Calu3 (cell line): ENCODE results near the gene STIM2. TPM values are rescaled to one million over a fixed set of nuclear protein-coding genes. Genes with fewer than 3 reads are reported as not detected.
"Not testable (repeated sequence)": the region's sequence is repeated elsewhere in the genome, so short reads cannot be mapped to it uniquely, and the experiment has no call there.

ENCODE experiments used
- BruUV-seq: library from RNA; stranded (reverse); fragments of 400-500 nt; replicated peaks from 2 replicates; lab custom pipeline; 2021; lab: Mats Ljungman, UMichigan
- CTCF ChIA-PET: fragments of 300-600 bp; sonication (Branson Sonifier 250); formaldehyde crosslinking; loops from one replicate; lab custom pipeline; 2022; ENCODE audit warnings: antibody characterized with exemption; lab: Charles Lee
- DNase-seq: peaks from one replicate; pipeline ENCODE4 v3.0.0; 2022
- H3K27ac Mint-ChIP-seq: one replicate; pipeline ENCODE4 v1.8.0; 2022; ENCODE audit warnings: mixed read lengths; ENCODE audit not compliant: unreplicated experiment
- H3K27me3 Mint-ChIP-seq: one replicate; pipeline ENCODE4 v1.8.0; 2022; ENCODE audit warnings: mixed read lengths; ENCODE audit not compliant: unreplicated experiment
- H3K36me3 Mint-ChIP-seq: one replicate; pipeline ENCODE4 v1.8.0; 2022; ENCODE audit warnings: mild to moderate bottlenecking, moderate library complexity, mixed read lengths; ENCODE audit not compliant: insufficient read depth, unreplicated experiment
- H3K4me1 Mint-ChIP-seq: one replicate; pipeline ENCODE4 v1.8.0; 2022; ENCODE audit warnings: mild to moderate bottlenecking, low read depth, mixed read lengths; ENCODE audit not compliant: unreplicated experiment
- H3K4me3 Mint-ChIP-seq: one replicate; pipeline ENCODE4 v1.8.0; 2022; ENCODE audit warnings: mild to moderate bottlenecking, low read depth, moderate library complexity, mixed read lengths; ENCODE audit not compliant: unreplicated experiment
- H3K9me3 Mint-ChIP-seq: one replicate; pipeline ENCODE4 v1.8.0; 2022; ENCODE audit warnings: low read depth, mixed read lengths; ENCODE audit not compliant: unreplicated experiment
- intact Hi-C: fragments of 100-400 bp; cut with micrococcal nuclease; formaldehyde crosslinking; loops from one replicate; pipeline ENCODE4 v1.10.0; 2022; ENCODE audit not compliant: unreplicated experiment
- total RNA-seq: library from RNA; stranded (reverse); gene quantifications from 2 replicates; pipeline ENCODE4 v1.2.3, GENCODE V29; 2022
- TF ChIP-seq, protein P1 (sequence below): fragments of 200-600 bp; IDR thresholded peaks from one replicate; pipeline ENCODE4 v1.8.0; 2022; ENCODE audit warnings: antibody characterized with exemption; ENCODE audit not compliant: unreplicated experiment

Gene STIM2
- total RNA-seq, 1 experiment from 2014 or later = 24.2 TPM

DNA sequence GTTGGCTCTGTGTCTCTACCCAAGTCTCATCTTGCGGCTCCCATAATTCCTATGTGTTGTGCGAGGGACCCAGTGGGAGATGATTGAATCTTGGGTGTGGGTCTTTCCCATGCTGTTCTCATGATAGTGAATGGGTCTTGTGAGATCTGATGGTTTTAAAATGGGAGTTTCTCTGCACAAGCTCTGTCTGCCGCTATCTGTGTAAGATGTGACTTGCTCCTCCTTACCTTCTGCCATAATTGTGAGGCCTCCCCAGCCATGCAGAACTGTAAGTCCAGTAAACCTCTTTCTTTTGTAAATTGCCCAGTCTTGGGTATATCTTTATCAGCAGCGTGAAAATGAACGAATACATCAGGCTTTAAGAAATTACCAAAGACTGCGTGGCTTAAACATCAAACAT is 31.2 kb downstream of the STIM2 start:
- CTCF ChIA-PET = no interaction called here
- TF ChIP-seq, protein P1, sequence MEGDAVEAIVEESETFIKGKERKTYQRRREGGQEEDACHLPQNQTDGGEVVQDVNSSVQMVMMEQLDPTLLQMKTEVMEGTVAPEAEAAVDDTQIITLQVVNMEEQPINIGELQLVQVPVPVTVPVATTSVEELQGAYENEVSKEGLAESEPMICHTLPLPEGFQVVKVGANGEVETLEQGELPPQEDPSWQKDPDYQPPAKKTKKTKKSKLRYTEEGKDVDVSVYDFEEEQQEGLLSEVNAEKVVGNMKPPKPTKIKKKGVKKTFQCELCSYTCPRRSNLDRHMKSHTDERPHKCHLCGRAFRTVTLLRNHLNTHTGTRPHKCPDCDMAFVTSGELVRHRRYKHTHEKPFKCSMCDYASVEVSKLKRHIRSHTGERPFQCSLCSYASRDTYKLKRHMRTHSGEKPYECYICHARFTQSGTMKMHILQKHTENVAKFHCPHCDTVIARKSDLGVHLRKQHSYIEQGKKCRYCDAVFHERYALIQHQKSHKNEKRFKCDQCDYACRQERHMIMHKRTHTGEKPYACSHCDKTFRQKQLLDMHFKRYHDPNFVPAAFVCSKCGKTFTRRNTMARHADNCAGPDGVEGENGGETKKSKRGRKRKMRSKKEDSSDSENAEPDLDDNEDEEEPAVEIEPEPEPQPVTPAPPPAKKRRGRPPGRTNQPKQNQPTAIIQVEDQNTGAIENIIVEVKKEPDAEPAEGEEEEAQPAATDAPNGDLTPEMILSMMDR = no peak
- no peaks in the 10 kb centered on the region for H3K27me3 Mint-ChIP-seq
- intact Hi-C loops = no loop called here
- DNase-seq = no peak
- H3K36me3 Mint-ChIP-seq = no peaks in the 10 kb centered on the region
- H3K4me1 Mint-ChIP-seq = no peaks in the 10 kb centered on the region
- H3K27ac Mint-ChIP-seq = no peak overlapping the region
- H3K9me3 Mint-ChIP-seq = no peaks in the 10 kb centered on the region
- no TSS peak for BruUV-seq
- H3K4me3 Mint-ChIP-seq = no peak overlapping the region

DNA sequence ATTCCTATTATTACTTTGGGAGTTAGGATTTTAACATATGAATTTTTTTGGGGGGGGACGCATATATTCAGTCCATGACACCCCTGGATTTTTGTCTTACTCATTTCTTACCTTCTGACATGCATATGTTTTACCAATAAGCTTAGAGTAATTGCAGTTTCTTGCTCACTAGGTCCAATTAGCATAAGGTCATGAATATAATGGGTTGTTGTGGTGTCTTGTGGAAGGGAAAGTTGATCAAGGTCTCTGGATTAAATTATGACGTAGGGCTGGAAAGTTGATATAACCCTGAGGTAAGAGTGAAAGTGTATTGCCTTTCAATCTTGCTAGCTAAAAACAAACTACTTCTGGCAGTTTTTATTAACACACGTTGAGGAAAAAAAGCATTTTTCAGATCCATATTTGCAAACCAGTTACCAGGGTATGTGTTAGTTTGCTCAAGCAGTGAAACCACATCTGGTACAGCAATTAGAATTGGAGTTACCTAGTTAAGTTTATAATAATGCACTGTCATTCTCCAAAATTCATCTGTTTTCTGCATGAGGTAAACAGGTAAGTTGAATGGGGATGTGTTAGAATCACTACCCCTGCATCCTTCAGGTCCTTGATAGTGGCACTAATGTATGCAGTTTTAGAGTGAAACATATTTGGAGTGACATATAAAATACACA is 32.0 kb downstream of the STIM2 start:
- Mint-ChIP-seq H3K4me1 (no peaks in the 10 kb centered on the region), H3K9me3 (no peaks in the 10 kb centered on the region), H3K36me3 (no peaks in the 10 kb centered on the region), H3K4me3 (no peak overlapping the region), H3K27ac (no peak overlapping the region), H3K27me3 (no peaks in the 10 kb centered on the region)
- BruUV-seq = no TSS peak
- DNase-seq = no peak
- TF ChIP-seq, protein P1 = no peak
- intact Hi-C loops = no loop called here
- CTCF ChIA-PET = no interaction called here

DNA sequence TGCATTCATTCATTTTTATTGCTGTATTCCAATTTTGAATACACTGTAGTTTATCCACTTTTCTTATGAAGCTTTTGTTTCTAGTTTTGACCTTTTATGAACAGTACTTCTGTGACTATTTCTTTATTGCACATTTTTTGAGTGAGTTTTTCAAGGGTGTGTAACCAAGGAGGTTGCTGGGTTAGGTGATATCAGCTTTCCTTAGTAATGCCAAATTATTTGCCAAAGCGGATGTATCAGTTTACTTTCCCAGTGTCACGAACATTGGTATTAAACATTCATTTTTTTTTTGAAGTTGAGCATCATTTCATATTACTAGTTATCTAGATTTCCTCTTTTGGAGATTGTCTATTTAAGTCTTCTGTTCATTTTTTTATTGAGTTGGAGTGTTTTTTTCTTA is 32.9 kb downstream of the STIM2 start:
- no peak overlapping the region for H3K27ac Mint-ChIP-seq
- no peaks in the 10 kb centered on the region for H3K9me3 Mint-ChIP-seq
- BruUV-seq = no TSS peak
- CTCF ChIA-PET = no interaction called here
- H3K36me3 Mint-ChIP-seq = no peaks in the 10 kb centered on the region
- TF ChIP-seq, protein P1 = no peak
- H3K27me3 Mint-ChIP-seq = no peaks in the 10 kb centered on the region
- no peak for DNase-seq
- H3K4me1 Mint-ChIP-seq = no peaks in the 10 kb centered on the region
- H3K4me3 Mint-ChIP-seq = no peak overlapping the region
- intact Hi-C loops = no loop called here

DNA sequence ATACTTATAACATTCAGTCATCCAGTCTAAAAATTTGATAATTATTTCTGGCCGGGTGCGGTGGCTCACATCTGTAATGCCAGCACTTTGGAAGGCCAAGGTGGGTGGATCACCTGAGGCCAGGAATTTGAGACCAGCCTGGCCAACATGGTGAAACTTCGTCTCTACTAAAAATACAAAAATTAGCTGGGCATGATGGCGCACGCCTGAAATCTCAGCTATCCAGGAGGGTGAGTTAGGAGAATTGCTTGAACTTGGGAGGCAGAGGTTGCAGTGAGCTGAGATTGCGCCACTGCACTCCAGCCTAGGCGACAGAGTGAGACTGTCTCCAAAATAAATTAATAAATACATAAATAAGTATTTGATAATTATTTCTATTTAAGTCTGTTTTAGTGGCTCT is 34.2 kb downstream of the STIM2 start:
- BruUV-seq, H3K27ac Mint-ChIP-seq, H3K36me3 Mint-ChIP-seq, H3K4me1 Mint-ChIP-seq, intact Hi-C loops, H3K4me3 Mint-ChIP-seq, H3K9me3 Mint-ChIP-seq, DNase-seq, CTCF ChIA-PET, H3K27me3 Mint-ChIP-seq: not testable (repeated sequence)

DNA sequence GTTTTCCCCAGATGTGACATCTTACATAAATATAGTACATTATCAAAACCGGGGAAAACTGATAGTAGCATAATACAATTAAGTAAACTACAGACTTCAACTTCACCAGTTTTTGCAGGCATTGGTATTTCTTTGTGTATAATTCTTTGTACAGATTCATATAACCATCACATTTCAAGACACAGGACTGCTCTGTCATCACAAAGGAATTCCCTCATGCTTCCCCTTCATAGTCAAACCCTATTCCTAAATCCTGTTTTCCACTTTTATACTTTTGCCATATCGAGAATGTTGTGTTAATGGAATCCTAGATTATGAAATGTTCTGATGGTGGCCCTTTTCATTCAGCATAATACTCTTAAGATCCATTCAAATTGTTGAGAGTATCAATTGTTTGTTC is 36.0 kb downstream of the STIM2 start:
- no peak for DNase-seq
- BruUV-seq = no TSS peak
- Mint-ChIP-seq H3K4me1 (no peaks in the 10 kb centered on the region), H3K27me3 (no peaks in the 10 kb centered on the region), H3K9me3 (no peaks in the 10 kb centered on the region), H3K27ac (no peak overlapping the region), H3K36me3 (no peaks in the 10 kb centered on the region), H3K4me3 (no peak overlapping the region)
- intact Hi-C loops = no loop called here
- TF ChIP-seq, protein P1 = no peak
- CTCF ChIA-PET = no interaction called here
